ENCODE data around the gene TP63. TPM values are rescaled to one million over a fixed set of nuclear protein-coding genes. Genes with fewer than 3 reads are reported as not detected.

TP63 gene
- total RNA-seq, 1 donor from 2014 or later = 0.13 TPM

GRCh38 chr3:189778340-189778950, 147.3 kb downstream of the TP63 start:
- DNase-seq (ENCODE audit: low read depth) = no peak
- TF ChIP-seq, protein P1, sequence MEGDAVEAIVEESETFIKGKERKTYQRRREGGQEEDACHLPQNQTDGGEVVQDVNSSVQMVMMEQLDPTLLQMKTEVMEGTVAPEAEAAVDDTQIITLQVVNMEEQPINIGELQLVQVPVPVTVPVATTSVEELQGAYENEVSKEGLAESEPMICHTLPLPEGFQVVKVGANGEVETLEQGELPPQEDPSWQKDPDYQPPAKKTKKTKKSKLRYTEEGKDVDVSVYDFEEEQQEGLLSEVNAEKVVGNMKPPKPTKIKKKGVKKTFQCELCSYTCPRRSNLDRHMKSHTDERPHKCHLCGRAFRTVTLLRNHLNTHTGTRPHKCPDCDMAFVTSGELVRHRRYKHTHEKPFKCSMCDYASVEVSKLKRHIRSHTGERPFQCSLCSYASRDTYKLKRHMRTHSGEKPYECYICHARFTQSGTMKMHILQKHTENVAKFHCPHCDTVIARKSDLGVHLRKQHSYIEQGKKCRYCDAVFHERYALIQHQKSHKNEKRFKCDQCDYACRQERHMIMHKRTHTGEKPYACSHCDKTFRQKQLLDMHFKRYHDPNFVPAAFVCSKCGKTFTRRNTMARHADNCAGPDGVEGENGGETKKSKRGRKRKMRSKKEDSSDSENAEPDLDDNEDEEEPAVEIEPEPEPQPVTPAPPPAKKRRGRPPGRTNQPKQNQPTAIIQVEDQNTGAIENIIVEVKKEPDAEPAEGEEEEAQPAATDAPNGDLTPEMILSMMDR (IDR thresholded peaks at IDR 0.05; ENCODE audit: insufficient read depth, low read length, poor library complexity, severe bottlenecking) = no peak

GRCh38 chr3:189779166-189779565, 148.0 kb downstream of the TP63 start:
- no peaks in the 10 kb centered on the region for H3K36me3 ChIP-seq (ENCODE audit: control insufficient read depth, insufficient read depth, low read length)
- no peak overlapping the region for H3K4me3 ChIP-seq (ENCODE audit: low read depth, low read length)
- no peak for DNase-seq (ENCODE audit: low read depth)
- TF ChIP-seq, protein P1 (IDR thresholded peaks at IDR 0.05; ENCODE audit: insufficient read depth, low read length, poor library complexity, severe bottlenecking) = no peak
- no peaks in the 10 kb centered on the region for H3K27me3 ChIP-seq (ENCODE audit: control insufficient read depth, insufficient read depth, low read length)

More at GRCh38 chr3:189778340-189778950, 147.3 kb downstream of the TP63 start:
- Histone ChIP-seq H3K27me3 (ENCODE audit: control insufficient read depth, insufficient read depth, low read length) (no peaks in the 10 kb centered on the region), H3K36me3 (ENCODE audit: control insufficient read depth, insufficient read depth, low read length) (no peaks in the 10 kb centered on the region), H3K4me3 (ENCODE audit: low read depth, low read length) (no peak overlapping the region)

- DNase-seq (ENCODE audit: low read depth) = no peak
Measured at GRCh38 chr3:189780546-189781270, 149.5 kb downstream of the TP63 start.

GRCh38 chr3:189781415-189781814, 150.2 kb downstream of the TP63 start:
- DNase-seq (ENCODE audit: low read depth) = no peak
- H3K4me3 ChIP-seq (ENCODE audit: low read depth, low read length) = no peak overlapping the region
- H3K27me3 ChIP-seq (ENCODE audit: control insufficient read depth, insufficient read depth, low read length) = no peaks in the 10 kb centered on the region
- TF ChIP-seq, protein P1 (IDR thresholded peaks at IDR 0.05; ENCODE audit: insufficient read depth, low read length, poor library complexity, severe bottlenecking) = no peak
- H3K36me3 ChIP-seq (ENCODE audit: control insufficient read depth, insufficient read depth, low read length) = no peaks in the 10 kb centered on the region

More at GRCh38 chr3:189780546-189781270, 149.5 kb downstream of the TP63 start:
- no peak overlapping the region for H3K4me3 ChIP-seq (ENCODE audit: low read depth, low read length)
- TF ChIP-seq, protein P1 (IDR thresholded peaks at IDR 0.05; ENCODE audit: insufficient read depth, low read length, poor library complexity, severe bottlenecking) = no peak
- H3K36me3 ChIP-seq (ENCODE audit: control insufficient read depth, insufficient read depth, low read length) = no peaks in the 10 kb centered on the region
- H3K27me3 ChIP-seq (ENCODE audit: control insufficient read depth, insufficient read depth, low read length) = no peaks in the 10 kb centered on the region

- H3K4me3 ChIP-seq (ENCODE audit: low read depth, low read length) = no peak overlapping the region
- no peaks in the 10 kb centered on the region for H3K27me3 ChIP-seq (ENCODE audit: control insufficient read depth, insufficient read depth, low read length)
- DNase-seq (ENCODE audit: low read depth) = no peak
- no peaks in the 10 kb centered on the region for H3K36me3 ChIP-seq (ENCODE audit: control insufficient read depth, insufficient read depth, low read length)
- TF ChIP-seq, protein P1 (IDR thresholded peaks at IDR 0.05; ENCODE audit: insufficient read depth, low read length, poor library complexity, severe bottlenecking) = no peak
Measured at GRCh38 chr3:189786479-189787064, 155.4 kb downstream of the TP63 start.

Measured in kidney epithelial cell (primary cell).